H1 (cell line): ENCODE results near the gene PDE4C. TPM values are rescaled to one million over a fixed set of nuclear protein-coding genes. Genes with fewer than 3 reads are reported as not detected.

ENCODE experiments used
- CTCF ChIA-PET: fragments of 300-600 bp; sonication (Branson Sonifier 250); formaldehyde crosslinking; loops from one replicate; lab custom pipeline; 2021; ENCODE audit not compliant: partially characterized antibody; lab: Charles Lee
- POLR2A ChIA-PET: fragments of 300-600 bp; sonication (Branson Sonifier 250); formaldehyde crosslinking; loops from one replicate; lab custom pipeline; 2021; ENCODE audit warnings: inconsistent platforms; ENCODE audit not compliant: partially characterized antibody; lab: Charles Lee
- DNase-seq, 2 experiments: peaks; one replicate each; pipeline versions ENCODE4 v3.0.0 to v3.0.0-alpha.2; 2010 to 2022; ENCODE audit warnings: low spot score in 2 of 2, low read depth in 1 of 2, mixed read lengths in 1 of 2
- FAIRE-seq: peaks from 2 replicates; lab custom pipeline; 2011; peaks lifted over from hg19 to GRCh38; lab: Jason Lieb, UNC
- H2AFZ ChIP-seq: 2 replicates; pipeline ENCODE4 v1.8.1; 2012; ENCODE audit warnings: low read length, inconsistent platforms
- H2AK5ac ChIP-seq: 2 replicates; pipeline ENCODE4 v1.6.1; 2013; ENCODE audit warnings: low read depth, low read length
- H2BK120ac ChIP-seq: replicated peaks from 2 replicates; pipeline ENCODE3; 2013; ENCODE audit warnings: low read depth, low read length, inconsistent platforms
- H2BK12ac ChIP-seq: 2 replicates; pipeline ENCODE4 v1.6.1; 2013; ENCODE audit warnings: low read depth, low read length
- H2BK15ac ChIP-seq: 2 replicates; pipeline ENCODE4 v1.6.1; 2013; ENCODE audit warnings: low read length
- H2BK20ac ChIP-seq: 2 replicates; pipeline ENCODE4 v1.6.1; 2013; ENCODE audit warnings: low read length
- H2BK5ac ChIP-seq: 2 replicates; pipeline ENCODE4 v1.6.1; 2013; ENCODE audit warnings: low read depth, low read length
- H3K14ac ChIP-seq: 2 replicates; pipeline ENCODE4 v1.6.1; 2013; ENCODE audit warnings: inconsistent platforms; ENCODE audit not compliant: insufficient read length
- H3K18ac ChIP-seq: 2 replicates; pipeline ENCODE4 v1.6.1; 2013; ENCODE audit warnings: low read length; ENCODE audit errors: extremely low read depth
- H3K23ac ChIP-seq: 2 replicates; pipeline ENCODE4 v1.6.1; 2013; ENCODE audit warnings: inconsistent platforms; ENCODE audit not compliant: insufficient read length
- H3K23me2 ChIP-seq: 2 replicates; pipeline ENCODE4 v1.6.1; 2013; ENCODE audit warnings: low read depth, low read length
- H3K27ac ChIP-seq: 2 replicates; pipeline ENCODE4 v1.6.1; 2011; ENCODE audit warnings: low read depth, low read length, inconsistent platforms
- H3K27me3 ChIP-seq, 4 experiments: replicated peaks in 1 of 4; 1 replicate in 1 of 4; 2 replicates in 3 of 4; pipeline versions ENCODE4 v1.6.1 to v1.8.1; 2011 to 2013; ENCODE audit warnings: low read length in 3 of 4, mild to moderate bottlenecking in 3 of 4, inconsistent platforms in 2 of 4, mixed read lengths in 2 of 4, moderate library complexity in 1 of 4; ENCODE audit not compliant: control insufficient read depth in 3 of 4, insufficient read depth in 3 of 4; ENCODE audit errors: extremely low read depth in 1 of 4
- H3K36me3 ChIP-seq, 4 experiments: 2 replicates each; pipeline versions ENCODE4 v1.6.1 to v1.8.1; 2011 to 2013; ENCODE audit warnings: mild to moderate bottlenecking in 4 of 4, low read length in 3 of 4, moderate library complexity in 2 of 4, control low read depth in 1 of 4, inconsistent platforms in 1 of 4; ENCODE audit not compliant: insufficient read depth in 4 of 4, control insufficient read depth in 2 of 4
- H3K4ac ChIP-seq: replicated peaks from 2 replicates; pipeline ENCODE3; 2013; ENCODE audit warnings: low read length, low read depth, mixed read lengths, inconsistent platforms; ENCODE audit not compliant: insufficient read length
- H3K4me1 ChIP-seq, 4 experiments: replicated peaks in 1 of 4; 1 replicate in 1 of 4; 2 replicates in 3 of 4; pipeline versions ENCODE4 v1.6.1 to v1.8.1; 2011 to 2013; ENCODE audit warnings: low read length in 3 of 4, inconsistent platforms in 2 of 4, mixed read lengths in 1 of 4; ENCODE audit not compliant: insufficient read depth in 4 of 4, control insufficient read depth in 3 of 4
- H3K4me2 ChIP-seq, 2 experiments: 2 replicates each; pipeline versions ENCODE4 v1.6.1 to v1.8.1; 2011 to 2013; ENCODE audit warnings: low read depth in 2 of 2, low read length in 2 of 2, control low read depth in 1 of 2, inconsistent platforms in 1 of 2, mild to moderate bottlenecking in 1 of 2; ENCODE audit not compliant: insufficient read depth in 1 of 2
- H3K4me3 ChIP-seq, 4 experiments: fragments of 200-600, 300-600 bp in 1 of 4; sonication (generic), shearing (Covaris generic), sonication (Bioruptor Twin) in 1 of 4; 2 replicates each; pipeline versions ENCODE4 v1.5.1 to v1.8.1; 2011 to 2016; ENCODE audit warnings: low read length in 4 of 4, low read depth in 3 of 4, control low read depth in 2 of 4, inconsistent platforms in 2 of 4, mild to moderate bottlenecking in 2 of 4, mixed read lengths in 1 of 4, moderate library complexity in 1 of 4; ENCODE audit not compliant: insufficient read depth in 2 of 4; ENCODE audit errors: extremely low read depth in 1 of 4
- H3K56ac ChIP-seq: replicated peaks from 2 replicates; pipeline ENCODE3; 2013; ENCODE audit warnings: low read depth, mild to moderate bottlenecking, mixed read lengths, low read length, inconsistent platforms; ENCODE audit not compliant: insufficient read length
- H3K79me1 ChIP-seq: 2 replicates; pipeline ENCODE4 v1.6.1; 2013; ENCODE audit warnings: low read depth, low read length, control low read depth
- H3K79me2 ChIP-seq, 2 experiments: 2 replicates each; pipeline versions ENCODE4 v1.6.1 to v1.8.1; 2012 to 2013; ENCODE audit warnings: low read length in 2 of 2, mild to moderate bottlenecking in 2 of 2, inconsistent platforms in 1 of 2; ENCODE audit not compliant: insufficient read depth in 2 of 2, control insufficient read depth in 1 of 2
- H3K9ac ChIP-seq, 4 experiments: replicated peaks in 1 of 4; 1 replicate in 1 of 4; 2 replicates in 3 of 4; pipeline versions ENCODE4 v1.6.1 to v1.8.1; 2011 to 2013; ENCODE audit warnings: low read depth in 3 of 4, low read length in 3 of 4, control low read depth in 2 of 4, mild to moderate bottlenecking in 2 of 4, moderate library complexity in 2 of 4, inconsistent platforms in 1 of 4; ENCODE audit errors: extremely low read depth in 1 of 4
- H3K9me3 ChIP-seq, 2 experiments: 2 replicates each; pipeline versions ENCODE4 v1.6.1 to v1.8.1; 2012 to 2013; ENCODE audit warnings: mild to moderate bottlenecking in 2 of 2, moderate library complexity in 2 of 2, control low read depth in 1 of 2, inconsistent platforms in 1 of 2, low read depth in 1 of 2, low read length in 1 of 2, mixed read lengths in 1 of 2; ENCODE audit not compliant: insufficient read depth in 2 of 2
- H4K20me1 ChIP-seq, 2 experiments: replicated peaks in 1 of 2; 2 replicates each; pipeline versions ENCODE3 to v1.8.1; 2011 to 2013; ENCODE audit warnings: inconsistent platforms in 2 of 2, low read length in 2 of 2, mild to moderate bottlenecking in 1 of 2; ENCODE audit not compliant: insufficient read depth in 2 of 2, control insufficient read depth in 1 of 2
- H4K5ac ChIP-seq: 2 replicates; pipeline ENCODE4 v1.6.1; 2013; ENCODE audit warnings: low read length, low read depth, mixed read lengths, inconsistent platforms; ENCODE audit not compliant: insufficient read length
- H4K8ac ChIP-seq: 2 replicates; pipeline ENCODE4 v1.8.0; 2013; ENCODE audit warnings: mild to moderate bottlenecking, moderate library complexity, low read length, inconsistent platforms; ENCODE audit not compliant: insufficient read depth; ENCODE audit errors: extremely low read depth
- H4K91ac ChIP-seq: replicated peaks from 2 replicates; pipeline ENCODE3; 2013; ENCODE audit warnings: low read length, mixed read lengths, inconsistent platforms; ENCODE audit not compliant: insufficient read length
- CHD2 ChIP-seq: IDR thresholded peaks from 2 replicates; pipeline ENCODE4 v1.6.1; 2012; ENCODE audit warnings: low read length, improper control_type of control experiment
- CTBP2 ChIP-seq: IDR thresholded peaks from 2 replicates; pipeline ENCODE4 v1.7.0; 2011; ENCODE audit warnings: borderline replicate concordance, mild to moderate bottlenecking, moderate library complexity, mixed read lengths, low read length; ENCODE audit not compliant: insufficient read depth, insufficient read length
- EGR1 ChIP-seq: IDR thresholded peaks from 2 replicates; pipeline ENCODE4 v1.6.1; 2011; ENCODE audit warnings: low read depth, low read length, borderline replicate concordance
- KDM1A ChIP-seq: fragments of 200-600, 300-600 bp; sonication (generic); IDR thresholded peaks from 2 replicates; pipeline ENCODE4 v1.7.1; 2016; ENCODE audit warnings: mild to moderate bottlenecking, low read length, borderline replicate concordance
- MAX ChIP-seq: IDR thresholded peaks from 2 replicates; pipeline ENCODE4 v1.6.1; 2012; ENCODE audit warnings: inconsistent platforms
- POLR2AphosphoS5 ChIP-seq: IDR thresholded peaks from 2 replicates; pipeline ENCODE4 v1.6.1; 2011; ENCODE audit warnings: low read depth, low read length
- RXRA ChIP-seq: IDR thresholded peaks from 2 replicates; pipeline ENCODE4 v1.6.1; 2011; ENCODE audit warnings: low read depth, mild to moderate bottlenecking, low read length, moderate library complexity; ENCODE audit not compliant: insufficient read depth
- TAF7 ChIP-seq: optimal IDR thresholded peaks from 2 replicates; pipeline ENCODE3; 2011; ENCODE audit warnings: low read depth, mild to moderate bottlenecking, inconsistent platforms, low read length, moderate library complexity, borderline replicate concordance
- WGBS, 2 experiments: shearing (Covaris generic) in 1 of 2; methylation state at CpG; one replicate each; pipeline versions ENCODE4 v1.1.6 to v1.1.7; 2013 to 2015; ENCODE audit warnings: low lambda C conversion rate in 2 of 2, mixed read lengths in 2 of 2, inconsistent platforms in 1 of 2, low coverage in 1 of 2, missing lambda C conversion rate in 1 of 2; ENCODE audit not compliant: insufficient replicate concordance in 2 of 2, insufficient coverage in 1 of 2, insufficient read length in 1 of 2; ENCODE audit errors: extremely low coverage in 1 of 2, missing lambda C conversion rate in 1 of 2; 5-methylcytosine and 5-hydroxymethylcytosine counted together
- polyA plus RNA-seq, 7 experiments: library from polyadenylated mRNA; depleted of rRNA in 3 of 7; stranded (reverse) in 5 of 7; unstranded in 2 of 7; fragments of >200 nt in 5 of 7; fragments of 200-250 nt in 2 of 7; gene quantifications; 1 replicate in 5 of 7; 2 replicates in 1 of 7; 4 replicates in 1 of 7; pipeline versions ENCODE4 v1.2.1 to v1.2.3, GENCODE V29; 2011 to 2013; ENCODE audit warnings: missing spikeins in 2 of 7, mixed read lengths in 2 of 7
- total RNA-seq: library from RNA; stranded (reverse); fragmentation: NEBNext Ultra II Directional; extraction: Animal tissue kit (Norgen Biotek cat#: 25700); gene quantifications from 2 replicates; pipeline ENCODE4 v1.2.1, GENCODE V29; 2021

The PDE4C gene
- total and polyA plus RNA-seq, 2 of the 8 experiments (the other 6 are each of a cell fraction or from before 2014, with no cell fraction given), result 2.7 to 3.1 TPM

GRCh38 chr19:18265582-18265981 is 39.3 kb upstream of the PDE4C start:
- H3K79me1 ChIP-seq, result no peaks in the 10 kb centered on the region; the same call in 1 of the 2 replicates

More at GRCh38 chr19:18265582-18265981, 39.3 kb upstream of the PDE4C start:
- no peak for FAIRE-seq
- Histone ChIP-seq H2BK5ac (no peak overlapping the region), H3K9me3 (no peaks in the 10 kb centered on the region), H2AFZ (no peak overlapping the region), H2BK120ac (no peak overlapping the region), H3K4me3 (no peak overlapping the region), H3K9ac (no peak overlapping the region), H3K56ac (no peak overlapping the region), H3K14ac (no peak overlapping the region), H4K8ac (no peak overlapping the region), H4K5ac (no peak overlapping the region), H3K27ac (no peak overlapping the region), H3K23ac (no peak overlapping the region), H2BK15ac (no peak overlapping the region), H3K36me3 (no peaks in the 10 kb centered on the region; a peak in 1 of 8 replicates), H3K18ac (no peak overlapping the region), H2BK20ac (no peak overlapping the region), H3K79me2 (no peaks in the 10 kb centered on the region), H4K20me1 (peaks cover 0 to 1% of the 10 kb centered on the region in 2 experiments), H3K4me1 (no peaks in the 10 kb centered on the region), H3K23me2 (no peaks in the 10 kb centered on the region; the same call in 1 of the 2 replicates), H2AK5ac (no peak overlapping the region), H3K4me2 (no peak overlapping the region), H4K91ac (no peak overlapping the region), H3K4ac (no peak overlapping the region), H3K27me3 (peaks cover 0 to 5% (median 0%) of the 10 kb centered on the region in 4 experiments; a peak in 1 of 7 replicates), H2BK12ac (no peak overlapping the region)
- ChIA-PET POLR2A (interaction anchor here (1.2 to 1.6 kb wide), 3 partner anchors 9 to 16 kb away, joined by 4 to 5 read pairs (median 4); partner anchors contain the start of gene JUND), CTCF (interaction anchor here (1.0 kb wide), 2 partner anchors 8 to 65 kb away, joined by 3 read pairs; no protein-coding TSS in a partner anchor)
- no peak for DNase-seq
- no peak for TF ChIP-seq TAF7
- no peak for TF ChIP-seq CHD2
- TF ChIP-seq EGR1, result no peak
- no peak for TF ChIP-seq MAX
- no peak for TF ChIP-seq CTBP2
- TF ChIP-seq KDM1A, result no peak
- no peak for TF ChIP-seq POLR2AphosphoS5
- TF ChIP-seq RXRA, result no peak
- WGBS, 2 experiments, result 86% methylated on average over 7 of the region's 7 CpGs; no CpG with 5 or more reads in 1 of the 2 experiments
